HG03575 (cell line): ENCODE data around the gene ALPG.
"Not testable (repeated sequence)": the region's sequence is repeated elsewhere in the genome, so short reads cannot be mapped to it uniquely, and the experiment has no call there.

Experiments used
- ATAC-seq: cut with Tn5 transposase; IDR thresholded peaks from one replicate; pipeline ENCODE4 v1.9.1; 2021; ENCODE audit not compliant: unreplicated experiment, insufficient number of reproducible peaks, low FRiP score; ENCODE audit errors: extremely low read depth

Gene ALPG

GRCh38 chr2:232415736-232416520 lies 9.3 kb downstream of the ALPG start:
- ATAC-seq: no peak

GRCh38 chr2:232416521-232417470 lies 10.2 kb downstream of the ALPG start:
- ATAC-seq: no peak

- ATAC-seq: no peak
Measured at GRCh38 chr2:232417489-232417888, 10.8 kb downstream of the ALPG start.

- ATAC-seq: no peak
Measured at GRCh38 chr2:232418056-232418455, 11.4 kb downstream of the ALPG start.

GRCh38 chr2:232418466-232419244 lies 12.0 kb downstream of the ALPG start:
- ATAC-seq: no peak

- no peak for ATAC-seq
Measured at GRCh38 chr2:232419245-232420072, 12.8 kb downstream of the ALPG start.

- no peak for ATAC-seq
Measured at GRCh38 chr2:232420073-232420454, 13.4 kb downstream of the ALPG start.

- ATAC-seq: no peak
Measured at GRCh38 chr2:232420463-232421188, 14.0 kb downstream of the ALPG start.

- no peak for ATAC-seq
Measured at GRCh38 chr2:232421189-232421785, 14.6 kb downstream of the ALPG start.

GRCh38 chr2:232422051-232422450 lies 15.4 kb downstream of the ALPG start:
- no peak for ATAC-seq

GRCh38 chr2:232422996-232423395 lies 16.4 kb downstream of the ALPG start:
- not testable (repeated sequence) for ATAC-seq

- ATAC-seq: not testable (repeated sequence)
Measured at GRCh38 chr2:232423407-232423806, 16.8 kb downstream of the ALPG start.

GRCh38 chr2:232431705-232432590 lies 25.3 kb downstream of the ALPG start:
- ATAC-seq: no peak

GRCh38 chr2:232432598-232433184 lies 26.0 kb downstream of the ALPG start:
- no peak for ATAC-seq

GRCh38 chr2:232433622-232434021 lies 27.0 kb downstream of the ALPG start:
- ATAC-seq: not testable (repeated sequence)

- no peak for ATAC-seq
Measured at GRCh38 chr2:232434091-232434490, 27.4 kb downstream of the ALPG start.
